Measurements from ENCODE around the gene R3HDM1.
"Not testable (repeated sequence)": the region's sequence is repeated elsewhere in the genome, so short reads cannot be mapped to it uniquely, and the experiment has no call there.

Gene R3HDM1

DNA sequence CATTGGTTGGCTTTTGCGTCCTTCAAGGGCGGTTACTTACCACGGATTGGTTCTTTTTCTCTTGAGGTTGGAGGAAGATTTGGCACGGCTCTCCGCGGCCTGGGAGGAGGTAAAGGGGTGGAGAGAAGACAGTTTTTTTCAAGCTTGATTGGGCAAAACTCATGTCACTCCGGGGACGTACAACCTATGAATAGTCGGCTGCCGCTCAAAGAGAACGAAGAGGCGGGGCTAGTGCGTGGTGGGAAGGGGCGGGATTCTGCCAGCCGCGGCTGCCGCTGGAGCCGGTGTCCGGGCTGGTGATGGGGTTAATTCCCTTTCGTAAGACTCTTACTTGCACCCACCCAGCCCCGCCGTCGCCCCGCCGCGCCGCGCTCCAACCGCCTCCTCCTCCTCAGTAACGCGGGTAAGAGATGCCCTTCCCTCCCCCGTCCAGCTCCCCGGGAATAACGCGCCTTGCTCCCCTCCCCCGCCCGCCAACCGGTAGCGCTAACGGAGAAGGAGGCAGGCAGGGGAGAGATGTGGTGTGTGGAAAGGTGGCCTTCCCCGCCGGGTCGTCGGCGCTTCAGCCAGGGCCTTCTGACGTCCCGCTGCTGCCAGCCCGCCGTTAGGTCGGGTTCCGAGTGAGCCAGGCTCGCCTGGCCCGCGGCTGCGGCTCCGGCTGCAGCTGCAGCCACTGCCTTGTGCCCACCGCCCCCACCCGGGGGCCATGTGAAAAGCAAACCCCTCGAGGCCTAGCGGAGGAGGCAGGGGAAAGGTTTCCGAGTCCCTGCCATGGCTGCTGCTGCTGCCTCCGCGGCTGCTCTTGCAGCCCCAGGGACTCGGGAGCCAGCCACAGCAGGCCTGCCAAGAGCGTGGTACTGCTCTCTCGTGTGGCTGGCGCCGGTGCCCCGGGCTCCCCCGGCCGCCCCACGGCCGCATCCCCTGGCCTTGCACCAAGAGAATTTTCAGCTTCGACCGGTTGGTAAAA is at the start of gene R3HDM1:
TSS of gene R3HDM1 (plus strand) at position 254 of the 967 bp plus-strand sequence. CDS start 73,362 bp downstream, outside the sequence.
- peak; percentile 77 to 96 for DNase-seq (ENCODE audit: low read depth in 1 of 2, low spot score in 1 of 2)

DNA sequence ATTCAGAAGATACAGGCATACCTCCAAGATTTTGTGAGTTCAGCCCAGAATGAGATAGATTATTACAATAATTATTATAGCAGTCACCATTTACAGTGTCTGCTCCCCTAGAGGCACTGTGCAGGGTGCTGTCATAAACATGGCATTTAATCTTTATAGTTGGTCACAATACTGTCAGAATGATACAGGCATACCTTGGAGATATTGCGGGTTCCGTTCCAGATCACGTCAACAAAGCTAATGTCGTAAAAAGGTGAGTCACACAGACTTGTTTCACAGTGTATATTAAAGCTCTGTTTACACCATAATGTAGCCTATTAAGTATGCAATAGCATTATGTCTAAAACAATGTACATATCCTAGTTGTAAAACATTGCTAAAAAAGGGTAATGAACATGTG is 45.8 kb upstream of the R3HDM1 start:
- no peak for DNase-seq (ENCODE audit: low read depth in 1 of 2, low spot score in 1 of 2)

DNA sequence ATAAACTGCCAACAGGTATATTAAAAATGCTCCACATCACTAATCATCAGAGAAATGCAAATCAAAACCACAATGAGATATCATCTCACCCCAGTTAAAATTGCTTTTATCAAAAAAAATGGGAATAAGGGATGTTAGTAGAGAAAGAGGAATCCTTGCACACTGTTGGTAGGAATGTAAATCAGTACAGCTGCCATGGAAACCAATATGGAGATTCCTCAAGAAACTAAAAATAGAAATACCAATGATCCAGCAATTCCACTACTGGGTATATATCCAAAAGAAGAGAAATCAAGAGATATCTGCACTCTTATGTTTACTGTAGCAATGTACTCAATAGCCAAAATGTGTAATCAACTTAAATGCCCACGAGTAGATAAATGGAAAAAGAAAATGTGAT is 40.9 kb upstream of the R3HDM1 start:
- DNase-seq (ENCODE audit: low read depth in 1 of 2, low spot score in 1 of 2), result no peak

DNA sequence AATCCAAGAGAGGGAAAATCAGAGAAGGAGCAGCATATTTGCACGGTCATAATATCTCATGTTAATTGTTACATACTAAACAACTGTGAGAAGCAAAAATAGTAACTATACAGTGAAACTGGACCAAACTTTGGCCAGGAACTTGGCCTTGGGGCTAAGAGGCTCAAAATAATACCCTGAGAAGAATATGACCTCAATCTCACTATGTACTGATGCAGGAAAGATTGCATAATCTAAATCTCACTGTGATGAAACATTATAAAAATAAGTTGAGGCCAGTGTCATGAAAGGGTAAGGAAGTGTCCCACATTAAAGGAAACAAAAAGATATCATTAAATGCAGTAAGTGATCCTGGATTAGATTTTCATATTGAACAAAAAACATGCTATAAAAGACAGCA is 36.8 kb upstream of the R3HDM1 start:
- DNase-seq (ENCODE audit: low read depth in 1 of 2, low spot score in 1 of 2), result no peak

DNA sequence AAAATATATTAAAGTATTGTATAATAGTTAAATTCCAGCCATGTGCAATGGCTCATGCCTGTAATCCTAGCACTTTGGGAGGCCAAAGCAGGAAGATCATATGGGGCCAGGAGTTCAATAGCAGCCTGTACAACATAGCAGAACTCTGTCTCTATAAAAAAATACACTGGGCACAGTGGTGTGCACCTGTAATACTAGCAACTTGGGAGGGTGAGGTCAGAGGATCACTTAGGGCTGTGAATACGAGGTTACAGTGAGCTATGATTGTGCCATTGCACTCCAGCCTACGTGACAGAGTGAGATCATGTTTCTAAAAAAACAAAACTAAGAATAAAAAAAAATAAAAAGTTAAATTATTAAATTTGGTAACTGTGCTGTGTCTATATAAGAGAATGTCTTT is 36.4 kb upstream of the R3HDM1 start:
- DNase-seq (ENCODE audit: low read depth in 1 of 2, low spot score in 1 of 2), result no peak

DNA sequence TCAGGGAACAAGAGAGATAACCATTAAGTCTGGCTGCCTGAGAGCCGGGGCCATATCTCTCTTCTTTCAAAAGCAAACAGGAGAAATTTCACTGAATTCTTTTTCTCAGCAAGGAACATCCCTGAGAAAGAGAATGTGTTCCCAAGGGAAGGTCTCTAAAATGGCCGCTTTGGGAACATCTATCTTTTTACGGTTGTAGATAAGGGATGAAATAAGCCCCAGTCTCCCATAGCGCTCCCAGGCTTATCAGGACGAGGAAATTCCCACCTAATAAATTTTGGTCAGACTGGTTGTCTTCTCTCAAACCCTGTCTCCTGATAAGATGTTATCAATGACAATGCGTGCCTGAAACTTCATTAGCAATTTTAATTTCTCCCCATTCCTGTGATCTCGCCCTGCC is 32.7 kb upstream of the R3HDM1 start:
- DNase-seq (ENCODE audit: low read depth in 1 of 2, low spot score in 1 of 2), result not testable (repeated sequence)

DNA sequence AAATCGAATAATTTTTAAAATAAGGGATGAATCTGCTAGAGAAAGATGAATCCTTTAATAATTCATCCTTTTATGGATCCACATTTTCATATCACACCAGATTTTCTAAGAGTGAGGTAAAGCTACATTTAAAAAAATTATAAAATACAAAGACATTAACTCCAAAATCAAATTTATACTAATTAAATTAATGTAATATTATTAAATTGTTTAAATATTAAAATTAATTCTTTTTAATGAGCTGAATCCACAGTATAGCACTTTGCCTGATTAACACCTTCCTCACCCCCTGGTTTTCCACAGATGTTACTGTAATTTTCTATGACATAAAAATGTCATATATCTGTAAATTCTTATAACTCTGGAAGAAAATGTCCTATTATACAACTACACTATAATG is 26.5 kb upstream of the R3HDM1 start:
- DNase-seq (ENCODE audit: low read depth in 1 of 2, low spot score in 1 of 2), result no peak

DNA sequence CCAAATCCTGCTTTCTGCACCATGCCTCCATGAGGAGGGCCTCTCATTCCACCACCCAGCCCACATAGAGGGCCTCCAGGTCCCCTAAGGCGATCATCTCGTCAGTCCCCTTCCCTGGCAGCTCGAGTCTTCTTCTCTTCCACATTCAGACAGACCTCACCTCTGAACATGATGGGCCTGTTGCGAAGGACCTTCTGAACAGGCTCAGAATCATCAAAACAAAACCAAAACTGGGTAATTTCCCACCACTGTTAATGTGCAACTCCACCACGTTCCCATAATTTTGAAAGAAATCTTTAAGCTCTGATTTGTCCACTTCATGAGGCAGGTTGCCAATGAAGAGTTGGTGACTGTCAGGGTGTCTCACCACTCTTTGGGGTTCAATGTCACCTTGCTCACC is 20.7 kb upstream of the R3HDM1 start:
- DNase-seq (ENCODE audit: low read depth in 1 of 2, low spot score in 1 of 2), result no peak

DNA sequence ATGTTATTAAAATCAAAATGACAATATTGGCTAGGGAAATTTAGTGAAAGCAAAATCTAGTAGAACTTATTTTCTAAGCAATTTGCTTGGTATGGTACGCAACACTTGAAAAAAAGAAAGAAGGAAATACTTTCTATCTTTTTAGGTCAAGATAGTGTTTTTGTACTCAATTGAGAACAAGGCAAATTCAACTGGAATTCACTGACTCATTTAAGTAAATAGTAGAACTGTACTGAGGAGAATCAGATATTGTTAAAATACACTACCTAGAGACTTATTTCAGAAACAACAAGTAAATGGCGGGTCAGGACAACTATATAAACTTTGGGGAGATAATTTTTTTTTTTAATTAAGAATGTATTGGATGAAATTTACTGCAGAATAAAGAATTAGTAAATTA is 19.2 kb upstream of the R3HDM1 start:
- no peak for DNase-seq (ENCODE audit: low read depth in 1 of 2, low spot score in 1 of 2)

DNA sequence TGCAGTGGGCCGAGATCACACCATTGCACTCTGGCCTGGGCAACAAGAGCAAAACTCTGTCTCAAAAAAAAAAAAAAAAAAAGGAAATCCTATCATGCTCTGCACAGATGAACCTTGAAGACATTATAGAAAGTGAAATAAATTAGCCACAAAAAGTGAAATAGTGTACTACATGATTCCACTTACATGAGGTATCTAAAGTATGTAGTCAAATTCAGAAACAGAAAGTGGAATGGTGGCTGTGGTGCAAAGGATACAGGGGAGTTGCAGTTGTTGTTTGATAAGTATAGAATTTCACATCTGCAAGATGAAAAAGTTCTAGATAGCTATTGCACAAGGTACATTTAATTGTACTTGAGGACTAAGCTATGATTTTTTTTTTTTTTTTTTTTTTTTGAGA is 5.5 kb upstream of the R3HDM1 start:
- no peak for DNase-seq (ENCODE audit: low read depth in 1 of 2, low spot score in 1 of 2)

DNA sequence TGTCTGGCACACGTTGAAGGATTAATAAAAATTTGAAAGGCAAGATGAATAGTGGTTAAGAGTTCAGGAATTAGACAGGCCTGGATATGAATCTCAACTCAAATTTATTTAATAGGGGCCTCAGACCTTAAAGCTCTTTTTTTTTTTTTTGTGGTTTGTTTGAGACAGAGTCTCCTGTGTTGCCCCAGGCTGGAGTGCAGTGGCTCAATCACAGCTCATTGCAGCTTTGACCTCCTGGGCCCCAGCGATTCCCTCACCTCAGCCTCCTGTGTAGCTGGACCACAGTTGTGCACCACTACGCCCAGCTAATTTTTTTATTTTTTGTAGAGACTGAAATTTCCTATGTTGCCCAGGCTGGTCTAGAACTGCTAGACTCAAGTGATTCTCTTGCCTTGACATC is 3.3 kb upstream of the R3HDM1 start:
- DNase-seq (ENCODE audit: low read depth in 1 of 2, low spot score in 1 of 2), result no peak

DNA sequence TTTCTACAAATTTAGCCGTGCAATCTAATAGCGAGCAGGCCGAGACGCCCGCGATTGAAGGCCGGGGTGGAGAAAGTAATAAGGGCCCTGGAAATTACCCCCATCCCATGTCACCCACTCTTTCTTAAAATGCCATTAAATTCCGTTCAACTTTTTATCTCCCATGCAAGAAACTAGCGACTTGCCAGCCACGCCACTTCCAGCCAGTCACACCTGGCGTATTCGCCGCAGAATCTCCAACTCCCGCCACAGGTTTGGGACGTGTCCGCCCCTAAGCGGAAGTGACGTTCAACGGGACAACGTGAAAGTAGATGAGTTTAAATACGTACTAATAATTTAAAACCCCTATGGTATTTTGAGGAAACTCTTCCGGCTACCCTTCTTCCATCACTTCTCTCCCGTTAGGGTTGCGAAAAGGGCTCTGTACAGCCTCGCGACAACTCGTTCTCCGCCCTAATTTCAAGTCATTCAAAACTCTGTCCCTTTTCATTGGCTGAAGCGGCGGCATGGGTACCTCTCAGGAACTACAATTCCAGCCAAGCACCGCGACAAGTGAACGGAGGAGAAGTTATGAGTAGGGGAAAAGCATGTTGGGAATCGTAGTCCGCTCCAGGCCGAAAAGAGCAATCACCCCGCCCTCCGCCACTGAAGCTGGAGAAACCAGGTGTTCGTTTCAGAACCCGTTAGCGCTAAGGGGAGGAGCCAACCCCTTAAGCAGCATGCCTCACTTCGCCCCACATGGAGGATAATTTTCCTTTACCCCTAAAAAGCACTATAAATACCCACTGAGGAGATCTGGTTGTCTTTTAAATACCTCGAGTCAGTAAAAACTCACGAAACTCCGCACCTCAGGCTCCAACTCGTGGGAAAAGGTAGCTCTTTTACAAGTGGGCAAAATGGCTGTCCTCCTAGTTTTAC is 712 bp upstream of the R3HDM1 start, which contains the start of gene ZRANB3:
TSS of gene ZRANB3 (minus strand) at position 906 of the 918 bp plus-strand sequence.
- DNase-seq (ENCODE audit: low read depth in 1 of 2, low spot score in 1 of 2), result peak; percentile 78 to 94

DNA sequence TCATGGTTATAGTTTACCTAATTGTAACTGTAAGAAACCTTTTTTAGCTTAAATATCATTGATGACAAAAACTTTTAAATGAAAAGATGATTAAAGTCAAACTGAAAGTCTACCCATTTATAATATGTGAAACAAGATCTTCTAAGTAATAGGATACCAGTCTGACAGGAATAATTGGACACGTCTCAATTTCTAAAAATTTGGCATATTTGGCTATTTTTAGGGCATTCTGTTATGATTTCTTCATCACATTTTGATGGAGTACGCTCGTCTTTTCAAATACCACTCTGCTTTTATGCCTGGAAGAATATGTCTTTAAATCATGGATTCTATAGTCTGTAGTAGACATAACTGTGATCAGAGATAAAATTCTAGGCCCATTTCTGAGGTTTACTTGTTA is 1.3 kb downstream of the R3HDM1 start:
- no peak for DNase-seq (ENCODE audit: low read depth in 1 of 2, low spot score in 1 of 2)

DNA sequence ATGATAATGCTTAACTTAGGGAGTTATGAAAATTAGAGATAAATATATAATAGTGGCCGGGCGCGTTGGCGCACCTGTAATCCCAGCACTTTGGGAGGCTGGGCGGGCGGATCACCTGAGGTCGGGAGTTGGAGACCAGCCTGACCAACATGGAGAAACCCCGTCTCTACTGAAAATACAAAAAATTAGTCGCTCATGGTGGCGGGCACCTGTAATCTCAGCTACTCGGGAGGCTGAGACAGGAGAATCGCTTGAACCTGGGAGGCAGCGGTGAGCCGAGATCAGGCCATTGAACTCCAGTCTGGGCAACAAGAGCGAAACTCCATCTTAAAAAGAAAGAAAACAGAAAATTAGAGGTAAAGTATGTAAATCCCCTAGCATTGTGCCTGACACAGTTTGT is 2.3 kb downstream of the R3HDM1 start:
- not testable (repeated sequence) for DNase-seq (ENCODE audit: low read depth in 1 of 2, low spot score in 1 of 2)

DNA sequence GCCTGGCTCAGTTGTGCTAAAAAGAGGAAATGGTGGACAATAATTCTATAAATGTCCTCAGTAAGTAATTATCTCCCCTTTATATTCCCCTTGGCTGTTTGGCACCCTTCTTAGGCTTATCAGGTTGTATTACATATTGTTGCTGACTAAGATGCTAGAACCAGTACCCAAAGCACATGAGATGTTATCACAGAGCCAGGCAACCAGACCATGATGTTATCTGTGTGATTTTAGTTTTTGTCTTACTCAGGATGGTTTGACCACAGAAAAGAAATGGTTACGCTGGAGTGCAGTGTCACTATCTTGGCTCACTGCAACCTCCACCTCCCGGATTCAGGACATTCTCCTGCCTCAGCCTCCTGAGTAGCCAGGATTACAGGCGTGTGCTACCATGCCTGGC is 15.2 kb downstream of the R3HDM1 start:
- no peak for DNase-seq (ENCODE audit: low read depth in 1 of 2, low spot score in 1 of 2)

DNA sequence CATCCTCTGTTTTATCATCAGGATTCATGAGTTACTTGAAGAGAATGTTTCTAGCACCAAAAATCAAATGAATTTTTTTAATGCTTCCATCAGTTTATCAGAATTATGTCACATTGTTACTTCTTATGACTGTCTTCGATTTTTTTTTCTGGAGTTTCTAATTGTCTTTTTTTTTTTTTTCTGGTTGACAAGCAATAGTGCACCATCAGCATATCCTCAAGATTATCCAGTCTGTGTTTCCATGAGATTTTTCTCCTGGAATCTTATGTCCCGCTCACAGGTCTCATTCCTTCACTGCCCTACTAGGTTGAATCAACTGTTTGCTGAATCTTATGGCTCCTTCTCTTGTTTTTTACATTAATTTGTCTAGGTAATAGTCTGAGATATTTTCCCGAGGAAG is 16.0 kb downstream of the R3HDM1 start:
- DNase-seq (ENCODE audit: low read depth in 1 of 2, low spot score in 1 of 2), result no peak

DNA sequence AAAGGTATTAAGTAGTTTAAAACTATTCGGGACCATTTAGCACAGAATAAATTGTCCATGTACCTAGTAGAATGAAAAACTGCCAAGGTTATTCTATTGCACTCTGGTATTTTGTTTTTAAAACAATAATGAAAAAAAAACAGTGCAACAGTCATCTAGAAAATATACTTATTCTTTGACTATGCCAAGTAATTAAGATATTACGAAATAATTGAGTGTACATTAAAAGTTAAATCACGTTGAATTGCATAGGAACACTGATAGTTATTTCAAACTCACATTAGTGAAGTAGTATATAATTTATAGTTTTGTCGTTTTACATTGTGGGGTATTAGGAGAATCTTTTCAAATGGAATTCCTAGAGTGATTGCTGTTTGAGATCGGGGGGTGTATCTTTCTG is 20.1 kb downstream of the R3HDM1 start:
- no peak for DNase-seq (ENCODE audit: low read depth in 1 of 2, low spot score in 1 of 2)

DNA sequence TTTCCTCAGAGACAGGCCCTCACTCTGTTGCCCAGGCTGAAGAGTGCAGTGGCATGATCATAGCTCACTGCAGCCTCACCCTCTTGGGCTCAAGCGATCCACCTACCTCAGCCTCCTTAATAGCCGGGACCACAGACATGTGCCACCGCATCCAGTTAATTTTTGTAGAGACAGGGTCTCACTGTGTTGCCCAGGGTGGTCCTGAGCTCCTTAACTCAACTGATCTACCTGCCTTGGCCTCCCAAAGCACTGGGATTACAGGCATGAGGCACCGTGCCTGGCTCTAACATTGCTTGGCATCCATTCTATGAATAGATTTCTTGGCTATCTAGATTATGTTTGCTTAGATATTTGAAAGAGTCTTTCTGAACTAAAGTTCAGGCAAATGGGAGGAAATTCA is 21.6 kb downstream of the R3HDM1 start:
- DNase-seq (ENCODE audit: low read depth in 1 of 2, low spot score in 1 of 2), result no peak

DNA sequence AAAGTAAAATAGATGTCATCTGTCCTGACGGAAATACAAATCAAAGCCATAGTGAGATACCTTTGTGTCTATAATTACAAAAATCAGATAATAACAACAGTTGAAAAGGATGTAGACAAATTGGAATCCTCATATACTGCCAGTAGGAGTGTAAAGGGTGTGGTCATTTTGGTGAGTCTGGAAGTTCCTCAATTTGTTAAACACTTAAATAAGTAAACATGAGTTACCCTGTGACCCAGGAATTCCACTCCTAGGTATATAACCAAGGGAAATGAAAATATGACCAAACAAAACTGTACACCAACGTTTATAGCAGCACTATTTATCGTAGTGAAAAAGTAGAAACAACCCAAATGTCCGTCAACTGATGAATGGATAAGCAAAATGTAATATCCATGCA is 24.0 kb downstream of the R3HDM1 start:
- no peak for DNase-seq (ENCODE audit: low read depth in 1 of 2, low spot score in 1 of 2)

DNA sequence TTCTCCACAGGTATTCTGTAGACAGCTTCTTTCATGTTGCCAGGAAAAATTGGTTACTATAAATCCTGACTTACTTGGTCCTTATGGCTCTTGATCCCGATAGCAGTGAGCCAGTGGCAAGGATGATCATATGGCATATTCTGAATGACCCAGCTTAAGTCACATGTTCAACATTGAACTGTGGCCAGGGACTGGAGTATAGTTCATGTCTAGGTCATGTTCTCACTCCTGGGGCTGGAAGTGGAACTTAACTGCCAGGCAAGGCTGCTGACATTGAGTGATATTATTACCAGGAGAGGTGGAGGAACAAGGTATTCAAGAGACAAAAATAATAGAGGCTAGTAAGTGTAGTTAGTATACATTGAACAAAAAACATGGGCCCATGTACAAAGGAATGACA is 26.2 kb downstream of the R3HDM1 start:
- DNase-seq (ENCODE audit: low read depth in 1 of 2, low spot score in 1 of 2), result no peak

DNA sequence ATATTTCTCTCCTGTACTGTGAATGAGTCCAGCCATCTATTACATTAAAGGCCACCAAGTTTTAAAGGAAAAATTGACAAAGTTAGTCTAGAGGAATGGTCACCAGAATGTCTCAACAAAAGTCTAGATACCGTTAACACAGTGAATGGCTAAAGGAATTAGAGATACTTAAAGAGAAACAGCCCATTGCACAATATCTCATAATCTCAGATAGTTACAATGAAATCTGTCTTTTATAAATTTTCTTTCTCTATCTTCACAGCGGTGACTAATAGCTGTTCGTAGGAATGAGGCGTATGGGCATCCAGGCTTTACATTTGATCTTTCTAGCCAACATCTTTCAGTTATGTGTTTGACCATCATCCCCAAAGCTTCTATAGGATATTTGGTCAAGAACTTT is 30.6 kb downstream of the R3HDM1 start:
- DNase-seq (ENCODE audit: low read depth in 1 of 2, low spot score in 1 of 2), result no peak

DNA sequence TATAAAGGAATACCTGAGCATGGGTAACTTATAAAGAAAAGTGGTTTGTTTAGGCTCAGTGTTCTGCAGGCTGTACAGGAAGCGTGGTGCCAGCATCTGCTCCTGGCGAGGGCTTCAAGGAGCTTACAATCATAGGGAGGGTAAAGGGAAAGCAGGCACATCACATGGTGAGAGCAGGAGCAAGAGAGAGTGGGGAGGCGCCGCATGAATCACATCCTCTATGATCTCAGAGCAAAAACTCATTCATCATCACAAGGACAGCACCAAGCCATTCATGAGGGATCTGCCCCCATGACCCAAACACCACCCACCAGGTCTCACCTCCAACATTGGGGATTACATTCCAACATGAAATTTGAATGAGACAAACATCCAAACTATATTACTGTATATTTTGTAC is 32.5 kb downstream of the R3HDM1 start:
- no peak for DNase-seq (ENCODE audit: low read depth in 1 of 2, low spot score in 1 of 2)

Measured in activated CD4-positive, alpha-beta T cell treated with anti-CD3 and anti-CD28 coated beads, Interleukin-2, amount 50 U/mL, for 24 hours (primary cell).